ENCODE results near the gene TRPV3. TPM values are rescaled to one million over a fixed set of nuclear protein-coding genes. Genes with fewer than 3 reads are reported as not detected.
A peak's percentile ranks its signal among the peaks of the same experiment; 100 is the strongest.

The TRPV3 gene
- total RNA-seq, 1 donor from 2014 or later, result 0.16 TPM

- Mint-ChIP-seq H3K4me1 (ENCODE audit: low read depth, unreplicated experiment) (no peaks in the 10 kb centered on the region), H3K27ac (ENCODE audit: unreplicated experiment) (no peak overlapping the region), H3K9me3 (ENCODE audit: unreplicated experiment) (peaks cover 2% of the 10 kb centered on the region), H3K4me3 (ENCODE audit: unreplicated experiment) (no peak overlapping the region), H3K27me3 (ENCODE audit: low read depth, unreplicated experiment) (no peaks in the 10 kb centered on the region), H3K36me3 (ENCODE audit: low read depth, unreplicated experiment) (peaks cover 7% of the 10 kb centered on the region)
- DNase-seq (ENCODE audit: low read depth) (peak; percentile 23), FAIRE-seq (peak; percentile 66)
- Histone ChIP-seq H3K27ac (ENCODE audit: low read depth, low read length) (peak overlapping the region; percentile 45), H2AFZ (ENCODE audit: low read depth, low read length) (no peak overlapping the region), H3K36me3 (ENCODE audit: insufficient read depth, low read length) (no peaks in the 10 kb centered on the region), H3K4me2 (ENCODE audit: low read length) (no peak overlapping the region), H3K27me3 (ENCODE audit: insufficient read depth, low read length) (no peaks in the 10 kb centered on the region), H4K20me1 (ENCODE audit: insufficient read depth, low read length) (no peaks in the 10 kb centered on the region), H3K9me3 (ENCODE audit: insufficient read depth, low read depth, low read length) (no peaks in the 10 kb centered on the region), H3K4me1 (ENCODE audit: insufficient read depth, low read length) (peaks cover 4% of the 10 kb centered on the region), H3K4me3 (ENCODE audit: insufficient read depth, low read depth, low read length) (no peak overlapping the region), H3K9ac (ENCODE audit: low read length) (no peak overlapping the region), H3K79me2 (ENCODE audit: insufficient read depth, low read length) (no peaks in the 10 kb centered on the region)
- no peak for TF ChIP-seq CTCF (IDR thresholded peaks at IDR 0.05; ENCODE audit: insufficient read depth, low read depth, low read length)
- TF ChIP-seq EZH2 (IDR thresholded peaks at IDR 0.05; ENCODE audit: insufficient read depth, low read length), result no peak
Observed at GRCh38 chr17:3575511-3575910, 17.9 kb upstream of the TRPV3 start.

GRCh38 chr17:3574231-3574630, 16.6 kb upstream of the TRPV3 start:
- no peak overlapping the region for H3K27ac Mint-ChIP-seq (ENCODE audit: unreplicated experiment)
- TF ChIP-seq CTCF (IDR thresholded peaks at IDR 0.05; ENCODE audit: insufficient read depth, low read depth, low read length), result no peak
- TF ChIP-seq EZH2 (IDR thresholded peaks at IDR 0.05; ENCODE audit: insufficient read depth, low read length), result no peak
- peaks cover 7% of the 10 kb centered on the region for H3K36me3 Mint-ChIP-seq (ENCODE audit: low read depth, unreplicated experiment)
- no peak for FAIRE-seq
- no peak overlapping the region for H3K4me3 ChIP-seq (ENCODE audit: insufficient read depth, low read depth, low read length)
- no peak overlapping the region for H3K9ac ChIP-seq (ENCODE audit: low read length)
- H3K27ac ChIP-seq (ENCODE audit: low read depth, low read length), result no peak overlapping the region
- no peak overlapping the region for H3K4me3 Mint-ChIP-seq (ENCODE audit: unreplicated experiment)
- H3K79me2 ChIP-seq (ENCODE audit: insufficient read depth, low read length), result no peaks in the 10 kb centered on the region
- peaks cover 4% of the 10 kb centered on the region for H3K4me1 ChIP-seq (ENCODE audit: insufficient read depth, low read length)
- no peaks in the 10 kb centered on the region for H3K27me3 ChIP-seq (ENCODE audit: insufficient read depth, low read length)
- H3K9me3 ChIP-seq (ENCODE audit: insufficient read depth, low read depth, low read length), result no peaks in the 10 kb centered on the region
- H2AFZ ChIP-seq (ENCODE audit: low read depth, low read length), result no peak overlapping the region
- H3K4me1 Mint-ChIP-seq (ENCODE audit: low read depth, unreplicated experiment), result no peaks in the 10 kb centered on the region
- H3K27me3 Mint-ChIP-seq (ENCODE audit: low read depth, unreplicated experiment), result no peaks in the 10 kb centered on the region
- H4K20me1 ChIP-seq (ENCODE audit: insufficient read depth, low read length), result no peaks in the 10 kb centered on the region
- no peak for DNase-seq (ENCODE audit: low read depth)
- H3K9me3 Mint-ChIP-seq (ENCODE audit: unreplicated experiment), result no peaks in the 10 kb centered on the region
- no peak overlapping the region for H3K4me2 ChIP-seq (ENCODE audit: low read length)
- H3K36me3 ChIP-seq (ENCODE audit: insufficient read depth, low read length), result no peaks in the 10 kb centered on the region

GRCh38 chr17:3573246-3574100, 15.9 kb upstream of the TRPV3 start:
- FAIRE-seq, result no peak
- peaks cover 7% of the 10 kb centered on the region for H3K36me3 Mint-ChIP-seq (ENCODE audit: low read depth, unreplicated experiment)
- Histone ChIP-seq H3K27me3 (ENCODE audit: insufficient read depth, low read length) (no peaks in the 10 kb centered on the region), H3K9me3 (ENCODE audit: insufficient read depth, low read depth, low read length) (no peaks in the 10 kb centered on the region), H3K9ac (ENCODE audit: low read length) (no peak overlapping the region), H3K4me3 (ENCODE audit: insufficient read depth, low read depth, low read length) (no peak overlapping the region), H4K20me1 (ENCODE audit: insufficient read depth, low read length) (no peaks in the 10 kb centered on the region), H3K79me2 (ENCODE audit: insufficient read depth, low read length) (no peaks in the 10 kb centered on the region), H3K36me3 (ENCODE audit: insufficient read depth, low read length) (no peaks in the 10 kb centered on the region), H3K27ac (ENCODE audit: low read depth, low read length) (no peak overlapping the region), H3K4me2 (ENCODE audit: low read length) (no peak overlapping the region), H2AFZ (ENCODE audit: low read depth, low read length) (no peak overlapping the region), H3K4me1 (ENCODE audit: insufficient read depth, low read length) (peaks cover 4% of the 10 kb centered on the region)
- TF ChIP-seq CTCF (IDR thresholded peaks at IDR 0.05; ENCODE audit: insufficient read depth, low read depth, low read length) (no peak), EZH2 (IDR thresholded peaks at IDR 0.05; ENCODE audit: insufficient read depth, low read length) (no peak)
- no peaks in the 10 kb centered on the region for H3K9me3 Mint-ChIP-seq (ENCODE audit: unreplicated experiment)
- H3K4me1 Mint-ChIP-seq (ENCODE audit: low read depth, unreplicated experiment), result no peaks in the 10 kb centered on the region
- no peaks in the 10 kb centered on the region for H3K27me3 Mint-ChIP-seq (ENCODE audit: low read depth, unreplicated experiment)
- no peak overlapping the region for H3K27ac Mint-ChIP-seq (ENCODE audit: unreplicated experiment)
- DNase-seq (ENCODE audit: low read depth), result no peak
- H3K4me3 Mint-ChIP-seq (ENCODE audit: unreplicated experiment), result no peak overlapping the region

Measured in astrocyte (in vitro differentiated cells and primary cell).